Activated T-cell treated with anti-CD3 and anti-CD28 coated beads for 1 hour (primary cell): ENCODE data around the gene GLTPD2.

Source experiments
- DNase-seq: peaks from one replicate; pipeline ENCODE4 v3.0.0-alpha.2; 2020; ENCODE audit warnings: low read depth

Gene GLTPD2

GRCh38 chr17:4771519-4772234 lies 17.1 kb upstream of the GLTPD2 start, which contains the start of gene TM4SF5:
Gene TM4SF5, plus strand, starts transcription at chr17:4771886. Its CDS starts 37 bp downstream, at chr17:4771923.
- no peak for DNase-seq

DNA sequence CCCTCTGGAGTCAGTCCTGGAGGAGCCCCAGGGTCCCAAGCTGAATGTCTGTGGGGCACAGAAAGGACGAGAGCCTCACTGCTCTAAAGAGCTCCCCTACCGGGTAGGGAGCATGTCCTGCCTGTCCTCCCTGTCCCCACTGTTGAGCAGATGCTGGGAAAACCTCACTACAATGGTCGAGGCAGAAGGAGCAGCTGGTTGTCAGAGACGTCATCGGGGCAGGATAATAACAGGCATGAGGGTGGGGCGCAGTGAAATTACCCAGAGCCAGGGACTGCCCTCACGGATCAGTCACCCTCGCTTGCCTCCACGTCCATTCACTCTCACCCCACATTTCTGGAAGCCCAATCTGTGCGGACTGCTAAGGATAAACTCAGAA lies 16.5 kb upstream of the GLTPD2 start:
- DNase-seq = no peak

DNA sequence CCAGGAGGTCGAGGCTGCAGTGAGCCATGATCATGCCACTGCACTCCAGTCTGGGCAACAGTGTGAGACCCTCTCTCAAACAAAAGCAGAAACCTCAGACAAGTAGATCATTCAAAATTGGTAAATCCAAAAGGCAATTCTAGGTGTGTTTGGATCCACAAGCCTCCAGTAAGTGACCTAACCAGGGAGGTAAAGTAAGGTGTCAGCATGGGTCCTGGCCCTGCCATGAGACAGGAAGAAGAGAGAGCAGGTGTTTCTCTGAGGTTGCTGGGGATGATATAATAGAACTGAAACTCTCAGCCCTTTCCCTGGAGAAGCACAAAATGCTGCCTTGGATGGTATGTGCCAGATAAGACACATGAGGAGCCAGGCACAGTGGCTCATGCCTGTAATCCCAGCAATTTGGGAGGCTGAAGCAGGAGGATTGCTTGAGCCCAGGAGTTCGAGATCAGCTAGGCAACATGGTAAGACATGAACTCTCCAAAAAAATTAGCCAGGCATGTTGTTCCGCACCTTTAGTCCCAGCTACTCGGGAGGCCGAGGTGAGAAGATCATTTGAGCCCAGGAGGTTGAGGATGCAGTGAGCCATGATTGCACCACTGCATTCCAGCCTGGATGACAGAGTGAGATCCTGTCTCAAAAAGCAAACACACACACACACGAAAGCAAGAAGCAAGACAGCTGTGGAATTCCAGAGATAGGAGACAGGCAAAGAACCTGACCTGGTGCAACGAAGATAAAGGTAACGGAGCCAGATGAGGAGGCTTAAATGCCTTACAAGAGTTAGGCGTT lies 10.6 kb upstream of the GLTPD2 start:
- no peak for DNase-seq

DNA sequence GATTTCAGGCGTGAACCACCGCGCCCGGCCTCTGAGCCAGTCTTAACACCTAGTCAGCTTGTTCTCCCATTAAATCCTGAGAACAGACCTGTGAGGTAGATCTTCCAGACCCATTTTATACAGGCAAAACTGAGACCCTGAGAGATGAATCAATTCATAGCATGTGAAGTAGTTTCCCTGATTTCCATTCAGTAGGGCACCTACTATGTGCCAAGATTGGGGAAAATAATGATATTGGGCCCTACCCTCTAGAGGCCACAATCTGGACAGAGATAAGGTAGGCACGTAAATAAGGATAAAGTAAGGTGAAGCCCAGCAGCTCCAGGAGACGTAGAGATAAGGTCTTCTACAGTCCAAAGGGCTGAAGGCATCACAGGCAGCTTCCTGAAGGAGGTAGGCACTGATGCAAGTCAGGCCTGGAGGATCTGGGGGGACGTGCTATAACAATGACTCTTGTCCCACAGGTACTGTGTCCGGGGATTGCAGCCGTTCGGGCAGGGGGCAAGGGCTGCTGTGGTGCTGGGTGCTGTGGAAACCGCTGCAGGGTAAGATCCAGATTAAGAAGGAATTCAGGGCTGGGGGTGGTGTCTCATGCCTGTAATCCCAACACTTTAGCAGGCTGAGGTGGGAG lies 8.3 kb upstream of the GLTPD2 start:
- no peak for DNase-seq

- no peak for DNase-seq
Observed at GRCh38 chr17:4782652-4783051, 6.1 kb upstream of the GLTPD2 start.

- DNase-seq = no peak
Observed at GRCh38 chr17:4785311-4786105, 3.3 kb upstream of the GLTPD2 start.

DNA sequence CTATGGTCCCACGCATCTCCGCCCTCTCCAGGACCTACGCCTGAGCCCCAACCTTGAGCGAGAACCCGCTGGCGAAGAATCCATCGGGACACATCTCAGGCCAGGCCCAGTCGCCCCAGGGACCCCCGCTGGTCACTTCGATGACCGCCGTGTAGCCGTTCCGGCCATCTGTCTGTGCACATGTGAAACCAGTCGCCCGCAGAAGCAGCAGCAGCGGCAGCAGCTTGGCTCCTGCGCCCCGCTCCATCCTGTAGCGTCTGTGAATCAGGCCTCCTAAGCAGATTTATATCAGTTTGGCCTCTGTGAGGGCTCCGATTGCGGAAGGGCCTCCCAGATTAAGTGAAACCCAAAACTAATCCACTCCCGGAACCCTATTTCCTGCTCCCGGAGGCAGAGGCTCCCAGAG lies 2.7 kb upstream of the GLTPD2 start, which contains the start of gene VMO1:
Gene VMO1 (minus strand): TSS at position 259 of the 406 bp plus-strand sequence. CDS start 12 bp downstream, at position 247.
- DNase-seq = no peak

- DNase-seq = no peak
Observed at GRCh38 chr17:4786516-4786915, 2.2 kb upstream of the GLTPD2 start.

GRCh38 chr17:4788159-4788806 lies 481 bp upstream of the GLTPD2 start:
- no peak for DNase-seq

DNA sequence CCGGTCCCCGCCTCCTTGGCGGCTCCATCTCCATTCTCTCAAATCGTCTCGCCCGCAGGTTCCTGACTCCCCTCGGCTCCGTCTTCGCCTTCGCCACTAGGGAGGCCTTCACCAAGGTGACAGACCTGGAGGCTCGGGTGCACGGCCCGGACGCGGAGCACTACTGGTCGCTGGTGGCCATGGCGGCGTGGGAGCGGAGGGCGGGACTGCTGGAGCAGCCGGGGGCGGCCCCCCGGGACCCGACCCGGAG lies 862 bp downstream of the GLTPD2 start:
- no peak for DNase-seq

GRCh38 chr17:4789951-4790704 lies 1.4 kb downstream of the GLTPD2 start:
- DNase-seq = peak; percentile 69

GRCh38 chr17:4790705-4791088 lies 1.9 kb downstream of the GLTPD2 start:
- DNase-seq = no peak

- no peak for DNase-seq
Observed at GRCh38 chr17:4795168-4795567, 6.4 kb downstream of the GLTPD2 start.

DNA sequence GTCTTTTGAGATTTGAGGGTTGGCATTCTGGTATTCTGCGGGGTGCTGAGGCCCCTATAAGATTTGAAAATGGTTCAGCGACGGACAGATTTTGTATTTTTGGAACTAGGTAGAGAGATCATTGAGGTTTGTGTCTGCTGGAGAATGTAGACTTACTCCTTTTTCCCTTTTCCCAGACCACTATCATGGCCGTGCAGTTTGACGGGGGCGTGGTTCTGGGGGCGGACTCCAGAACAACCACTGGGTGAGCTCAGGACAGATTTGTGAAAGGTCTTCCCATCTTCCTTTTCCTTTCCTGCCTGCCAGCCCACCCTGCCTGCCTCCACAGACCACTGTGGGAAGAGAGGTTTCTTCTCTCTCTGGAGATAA lies 7.8 kb downstream of the GLTPD2 start:
- no peak for DNase-seq

DNA sequence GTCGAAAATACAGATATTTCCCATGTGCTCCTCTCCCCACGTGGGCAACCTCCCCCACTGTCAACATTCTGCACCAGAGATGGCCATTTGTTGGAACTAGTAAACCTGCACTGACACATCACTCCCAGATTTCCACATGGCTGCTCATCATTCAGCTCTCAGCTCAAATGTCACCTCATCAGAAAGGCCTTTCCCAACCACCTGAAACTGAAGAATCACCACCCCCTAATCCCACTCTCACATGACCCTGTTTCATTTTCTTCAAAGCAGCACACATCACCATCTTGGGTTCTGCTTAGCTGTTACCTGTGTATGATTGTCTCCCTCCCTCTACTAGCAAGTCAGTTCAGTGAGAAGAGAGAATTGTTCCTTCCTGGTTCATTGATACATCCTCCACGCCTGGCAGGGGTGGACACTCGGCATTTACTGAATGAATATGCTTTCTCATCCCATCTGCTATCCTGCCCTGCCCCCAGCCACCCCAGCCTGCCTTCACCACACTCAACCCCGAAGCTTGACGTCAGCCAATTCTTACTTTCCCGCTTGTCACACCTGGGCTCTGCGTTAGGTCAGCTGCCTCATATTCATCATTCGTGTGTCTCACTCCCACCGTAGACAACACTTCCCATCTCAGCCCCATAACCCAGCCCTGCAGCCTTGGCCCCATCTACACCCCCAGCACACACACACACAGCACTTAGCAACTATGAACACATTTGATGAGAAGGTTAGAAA lies 11.9 kb downstream of the GLTPD2 start:
- DNase-seq = no peak

GRCh38 chr17:4802228-4802627 lies 13.5 kb downstream of the GLTPD2 start, which contains the start of gene C17orf114:
Gene C17orf114, minus strand, starts transcription at chr17:4802328.
- no peak for DNase-seq

- no peak for DNase-seq
Observed at GRCh38 chr17:4806456-4806776, 17.7 kb downstream of the GLTPD2 start.

GRCh38 chr17:4806777-4807604 lies 18.2 kb downstream of the GLTPD2 start, which contains the start of gene PLD2:
Gene PLD2, plus strand, starts transcription at chr17:4807152. Its CDS starts 621 bp downstream, at chr17:4807773.
- DNase-seq = peak; percentile 83

DNA sequence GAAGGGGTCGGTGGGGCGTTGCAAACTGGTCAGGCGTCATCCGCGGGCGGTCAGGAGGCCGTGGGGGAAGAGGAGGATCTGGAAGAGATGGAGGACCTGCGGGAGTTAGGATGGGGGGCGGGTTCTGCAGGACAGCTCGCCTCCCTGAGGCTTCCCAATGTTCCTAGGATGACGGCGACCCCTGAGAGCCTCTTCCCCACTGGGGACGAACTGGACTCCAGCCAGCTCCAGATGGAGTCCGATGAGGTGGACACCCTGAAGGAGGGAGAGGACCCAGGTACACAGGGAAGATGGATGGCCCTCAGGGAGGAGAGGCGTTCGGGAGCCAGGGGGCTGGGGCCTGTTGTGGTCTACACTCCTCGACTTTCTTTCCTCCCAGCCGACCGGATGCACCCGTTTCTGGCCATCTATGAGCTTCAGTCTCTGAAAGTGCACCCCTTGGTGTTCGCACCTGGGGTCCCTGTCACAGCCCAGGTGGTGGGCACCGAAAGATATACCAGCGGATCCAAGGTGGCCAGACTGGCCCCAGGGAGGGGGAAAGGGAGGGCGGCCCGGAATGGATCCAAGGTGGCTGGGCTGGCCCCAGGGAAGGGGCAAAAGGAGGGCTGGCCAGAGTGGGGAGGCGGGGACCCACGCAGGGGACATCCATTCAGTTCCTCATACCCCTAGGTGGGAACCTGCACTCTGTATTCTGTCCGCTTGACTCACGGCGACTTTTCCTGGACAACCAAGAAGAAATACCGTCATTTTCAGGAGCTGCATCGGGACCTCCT lies 19.0 kb downstream of the GLTPD2 start:
- no peak for DNase-seq
